Activated CD4-positive, alpha-beta T cell treated with anti-CD3 and anti-CD28 coated beads, Interleukin-2, amount 50 U/mL, for 48 hours (primary cell): Measurements from ENCODE around the gene CDKL5.

Experiments
- DNase-seq, 2 experiments: peaks; one replicate each; pipeline ENCODE4 v3.0.0-alpha.2; 2020

CDKL5 gene

GRCh38 chrX:18652636-18653035 is 227.2 kb downstream of the CDKL5 start:
- no peak for DNase-seq

GRCh38 chrX:18654875-18655836 is 229.7 kb downstream of the CDKL5 start:
- DNase-seq = no peak

- no peak for DNase-seq
These were observed 235.9 kb downstream of the CDKL5 start for GRCh38 chrX:18661273-18661672.

GRCh38 chrX:18664947-18665346 is 239.5 kb downstream of the CDKL5 start:
- no peak for DNase-seq

- DNase-seq = no peak
These were observed 241.2 kb downstream of the CDKL5 start for GRCh38 chrX:18666614-18667013.

GRCh38 chrX:18668071-18668835 is 242.8 kb downstream of the CDKL5 start:
- DNase-seq = no peak

GRCh38 chrX:18672008-18672407 is 246.6 kb downstream of the CDKL5 start, which contains the start of gene RS1:
TSS of gene RS1 (minus strand) at chrX:18672108. CDS start at chrX:18672068, 40 bp downstream.
- no peak for DNase-seq

- DNase-seq = peak; percentile 16 to 17
These were observed 249.0 kb downstream of the CDKL5 start for GRCh38 chrX:18674417-18674787.

GRCh38 chrX:18674788-18675735 is 249.7 kb downstream of the CDKL5 start:
- peak; percentile 71 to 72 for DNase-seq

- DNase-seq = no peak
These were observed 250.6 kb downstream of the CDKL5 start for GRCh38 chrX:18676050-18676449.

GRCh38 chrX:18676470-18676869 is 251.1 kb downstream of the CDKL5 start:
- no peak for DNase-seq

GRCh38 chrX:18677161-18677869 is 251.9 kb downstream of the CDKL5 start:
- DNase-seq = no peak

GRCh38 chrX:18681996-18682395 is 256.6 kb downstream of the CDKL5 start:
- DNase-seq = no peak

GRCh38 chrX:18682979-18683387 is 257.6 kb downstream of the CDKL5 start:
- DNase-seq = no peak

GRCh38 chrX:18687856-18688495 is 262.6 kb downstream of the CDKL5 start:
- no peak for DNase-seq

GRCh38 chrX:18691431-18691830 is 266.0 kb downstream of the CDKL5 start:
- no peak for DNase-seq

GRCh38 chrX:18692541-18692940 is 267.1 kb downstream of the CDKL5 start:
- DNase-seq = no peak

GRCh38 chrX:18696653-18697052 is 271.2 kb downstream of the CDKL5 start:
- no peak for DNase-seq

- DNase-seq = no peak
These were observed 273.6 kb downstream of the CDKL5 start for GRCh38 chrX:18698737-18699650.
